Measurements from ENCODE around the gene WDR27.

The WDR27 gene

GRCh38 chr6:169653691-169654090 lies 48.1 kb downstream of the WDR27 start:
- DNase-seq (ENCODE audit: low spot score): no peak
- H3K27ac ChIP-seq: no peak overlapping the region
- POLR2A ChIA-PET (ENCODE audit: low non-redundant PET): no interaction called here
- CTCF ChIA-PET: no interaction called here
- no peak for TF ChIP-seq CTCF (conservative IDR thresholded peaks at IDR 0.05; ENCODE audit: low read depth)

GRCh38 chr6:169652896-169653295 lies 48.9 kb downstream of the WDR27 start:
- ChIA-PET CTCF (interaction anchor here (0.6 kb wide), 1 partner anchor 118 kb away, joined by 4 read pairs; no protein-coding TSS in a partner anchor), POLR2A (ENCODE audit: low non-redundant PET) (no interaction called here)
- no peak for TF ChIP-seq CTCF (conservative IDR thresholded peaks at IDR 0.05; ENCODE audit: low read depth)
- no peak for DNase-seq (ENCODE audit: low spot score)
- no peak overlapping the region for H3K27ac ChIP-seq

GRCh38 chr6:169651498-169651897 lies 50.3 kb downstream of the WDR27 start:
- ChIA-PET CTCF (no interaction called here), POLR2A (ENCODE audit: low non-redundant PET) (no interaction called here)
- no peak for TF ChIP-seq CTCF (conservative IDR thresholded peaks at IDR 0.05; ENCODE audit: low read depth)
- DNase-seq (ENCODE audit: low spot score): no peak
- no peak overlapping the region for H3K27ac ChIP-seq

GRCh38 chr6:169650959-169651292 lies 50.9 kb downstream of the WDR27 start:
- no peak for DNase-seq (ENCODE audit: low spot score)
- H3K27ac ChIP-seq: no peak overlapping the region
- ChIA-PET POLR2A (ENCODE audit: low non-redundant PET) (no interaction called here), CTCF (no interaction called here)
- no peak for TF ChIP-seq CTCF (conservative IDR thresholded peaks at IDR 0.05; ENCODE audit: low read depth)

- no peak for TF ChIP-seq CTCF (conservative IDR thresholded peaks at IDR 0.05; ENCODE audit: low read depth)
- POLR2A ChIA-PET (ENCODE audit: low non-redundant PET): no interaction called here
- H3K27ac ChIP-seq: no peak overlapping the region
- no peak for DNase-seq (ENCODE audit: low spot score)
- CTCF ChIA-PET: no interaction called here
These were observed 51.4 kb downstream of the WDR27 start for GRCh38 chr6:169650241-169650958.

GRCh38 chr6:169648617-169649016 lies 53.2 kb downstream of the WDR27 start:
- TF ChIP-seq CTCF (conservative IDR thresholded peaks at IDR 0.05; ENCODE audit: low read depth): no peak
- no peak overlapping the region for H3K27ac ChIP-seq
- DNase-seq (ENCODE audit: low spot score): no peak
- ChIA-PET CTCF (no interaction called here), POLR2A (ENCODE audit: low non-redundant PET) (no interaction called here)
